IMR-90 (cell line): ENCODE measurements around the gene PRC1. TPM values are rescaled to one million over a fixed set of nuclear protein-coding genes. Genes with fewer than 3 reads are reported as not detected.
A peak's percentile ranks its signal among the peaks of the same experiment; 100 is the strongest.

ENCODE experiments used
- ATAC-seq: fragments of 200-7000 bp; cut with Tn5 transposase; 2 replicates; pipeline ENCODE4 v1.9.1; 2020; ENCODE audit warnings: low read depth, mild to moderate bottlenecking, moderate library complexity
- BruUV-seq: library from RNA; stranded (reverse); fragments of 400-500 nt; replicated peaks from 2 replicates; lab custom pipeline; 2021; lab: Mats Ljungman, UMichigan
- CTCF ChIA-PET: fragments of 300-600 bp; formaldehyde crosslinking; extraction: SDS; loops from one replicate; lab custom pipeline; 2021; ENCODE audit warnings: antibody characterized with exemption; lab: Yijun Ruan, JAX
- POLR2A ChIA-PET: fragments of 300-600 bp; sonication (Branson Sonifier 250); formaldehyde crosslinking; loops from one replicate; lab custom pipeline; 2022; ENCODE audit warnings: antibody characterized with exemption; ENCODE audit not compliant: unreplicated experiment; lab: Charles Lee
- DNase-seq: peaks from one replicate; pipeline ENCODE4 v3.0.0; 2013
- H2AFZ ChIP-seq: replicated peaks from 2 replicates; pipeline ENCODE3; 2013; ENCODE audit warnings: low read length, mild to moderate bottlenecking; ENCODE audit not compliant: poor library complexity
- H2AK5ac ChIP-seq: 2 replicates; pipeline ENCODE4 v1.6.1; 2013; ENCODE audit warnings: low read depth, low read length, inconsistent platforms
- H2AK9ac ChIP-seq: replicated peaks from 2 replicates; pipeline ENCODE3; 2013; ENCODE audit warnings: mild to moderate bottlenecking, low read depth, low read length, moderate library complexity; ENCODE audit not compliant: poor library complexity
- H2BK120ac ChIP-seq: 2 replicates; pipeline ENCODE4 v1.6.1; 2013; ENCODE audit warnings: low read depth, low read length, inconsistent platforms
- H2BK15ac ChIP-seq: 3 replicates; pipeline ENCODE4 v1.6.1; 2013; ENCODE audit warnings: low read depth, low read length, inconsistent platforms
- H2BK20ac ChIP-seq: 2 replicates; pipeline ENCODE4 v1.6.1; 2013; ENCODE audit warnings: low read depth, mild to moderate bottlenecking, inconsistent platforms, low read length, moderate library complexity
- H2BK5ac ChIP-seq: 2 replicates; pipeline ENCODE4 v1.6.1; 2013; ENCODE audit warnings: mild to moderate bottlenecking, low read depth, low read length, inconsistent platforms; ENCODE audit not compliant: poor library complexity, severe bottlenecking
- H3K14ac ChIP-seq: replicated peaks from 2 replicates; pipeline ENCODE4 v1.6.1; 2013; ENCODE audit warnings: low read depth, low read length, inconsistent platforms
- H3K18ac ChIP-seq: 2 replicates; pipeline ENCODE4 v1.6.1; 2013; ENCODE audit warnings: low read depth, low read length, control low read depth
- H3K23ac ChIP-seq: 2 replicates; pipeline ENCODE4 v1.6.1; 2013; ENCODE audit warnings: low read depth, low read length, inconsistent platforms
- H3K27ac ChIP-seq: 2 replicates; pipeline ENCODE4 v1.5.1; 2013; ENCODE audit warnings: mild to moderate bottlenecking, control low read depth, low read length; ENCODE audit not compliant: insufficient read depth
- H3K27me3 ChIP-seq: 2 replicates; pipeline ENCODE4 v1.6.1; 2013; ENCODE audit warnings: low read length; ENCODE audit not compliant: control insufficient read depth, insufficient read depth
- H3K36me3 ChIP-seq: 2 replicates; pipeline ENCODE4 v1.6.1; 2013; ENCODE audit warnings: low read length, mixed read lengths; ENCODE audit not compliant: control insufficient read depth, insufficient read depth
- H3K4ac ChIP-seq: 2 replicates; pipeline ENCODE4 v1.6.1; 2013; ENCODE audit warnings: low read depth, low read length, inconsistent platforms
- H3K4me1 ChIP-seq: 2 replicates; pipeline ENCODE4 v1.6.1; 2013; ENCODE audit warnings: low read length, mixed read lengths; ENCODE audit not compliant: control insufficient read depth, insufficient read depth
- H3K4me2 ChIP-seq: 2 replicates; pipeline ENCODE4 v1.6.1; 2013; ENCODE audit warnings: low read depth, mild to moderate bottlenecking, control low read depth, low read length, moderate library complexity
- H3K4me3 ChIP-seq: 2 replicates; pipeline ENCODE4 v1.5.1; 2013; ENCODE audit warnings: low read depth, mild to moderate bottlenecking, control low read depth, low read length, moderate library complexity; ENCODE audit not compliant: insufficient read depth
- H3K56ac ChIP-seq: 2 replicates; pipeline ENCODE4 v1.6.1; 2013; ENCODE audit warnings: low read length, inconsistent platforms; ENCODE audit not compliant: insufficient read depth; ENCODE audit errors: extremely low read depth
- H3K79me1 ChIP-seq, 2 experiments: 2 replicates each; pipeline ENCODE4 v1.6.1; 2013; ENCODE audit warnings: low read length in 2 of 2, inconsistent platforms in 1 of 2, low read depth in 1 of 2
- H3K9ac ChIP-seq: 2 replicates; pipeline ENCODE4 v1.6.1; 2013; ENCODE audit warnings: low read depth, low read length, control low read depth
- H3K9me1 ChIP-seq: 2 replicates; pipeline ENCODE4 v1.6.1; 2013; ENCODE audit warnings: low read length, inconsistent platforms; ENCODE audit not compliant: insufficient read depth
- H3K9me3 ChIP-seq: 2 replicates; pipeline ENCODE4 v1.6.1; 2013; ENCODE audit warnings: low read length; ENCODE audit not compliant: control insufficient read depth, insufficient read depth
- H4K20me1 ChIP-seq: 2 replicates; pipeline ENCODE4 v1.6.1; 2013; ENCODE audit warnings: low read length, inconsistent platforms; ENCODE audit not compliant: insufficient read depth
- H4K5ac ChIP-seq: 2 replicates; pipeline ENCODE4 v1.6.1; 2013; ENCODE audit warnings: mild to moderate bottlenecking, low read depth, low read length, control low read depth
- H4K8ac ChIP-seq, 2 experiments: 2 replicates each; pipeline ENCODE4 v1.6.1; 2013; ENCODE audit warnings: low read depth in 2 of 2, low read length in 2 of 2, control low read depth in 1 of 2, inconsistent platforms in 1 of 2
- H4K91ac ChIP-seq: 2 replicates; pipeline ENCODE4 v1.6.1; 2013; ENCODE audit warnings: low read depth, low read length, inconsistent platforms; ENCODE audit not compliant: insufficient read depth
- CEBPB ChIP-seq: IDR thresholded peaks from 2 replicates; pipeline ENCODE4 v1.6.1; 2012; ENCODE audit warnings: low read depth, low read length, improper control_type of control experiment
- CHD1 ChIP-seq: IDR thresholded peaks from 2 replicates; pipeline ENCODE4 v1.6.1; 2012; ENCODE audit warnings: low read depth, low read length, improper control_type of control experiment
- RAD21 ChIP-seq: IDR thresholded peaks from 2 replicates; pipeline ENCODE4 v1.6.1; 2012; ENCODE audit warnings: low read length, improper control_type of control experiment
- WGBS, 2 experiments: methylation state at CpG; one replicate each; pipeline versions ENCODE4 v1.1.5 to v1.1.7; 2013; ENCODE audit warnings: missing lambda C conversion rate in 2 of 2; ENCODE audit not compliant: insufficient read length in 1 of 2; ENCODE audit errors: extremely low coverage in 2 of 2; 5-methylcytosine and 5-hydroxymethylcytosine counted together
- dilution Hi-C: fragments of 300-500 bp; cut with HindIII; formaldehyde crosslinking; loops from one replicate; pipeline ENCODE4 v1.14.3; 2018; ENCODE audit warnings: low sequenced_read_pairs; ENCODE audit not compliant: unreplicated experiment
- in situ Hi-C: fragments of 300-500 bp; cut with MboI; formaldehyde crosslinking; loops from 3 replicates; pipeline ENCODE4 v1.14.3; 2019; ENCODE audit warnings: low sequenced_read_pairs, inconsistent platforms, mixed read lengths
- intact Hi-C: fragments of 100-400 bp; cut with micrococcal nuclease; formaldehyde crosslinking; loops from 2 replicates; pipeline ENCODE4 v1.10.0; 2022
- polyA plus RNA-seq, 3 experiments: library from polyadenylated mRNA; depleted of rRNA; stranded (reverse); fragments of >200 nt; gene quantifications; 2 replicates each; pipeline ENCODE4 v1.2.3, GENCODE V29; 2012; ENCODE audit warnings: low replicate concordance in 1 of 3
- total RNA-seq: library from RNA; depleted of rRNA; stranded (reverse); fragments of >200 nt; gene quantifications from 2 replicates; pipeline ENCODE4 v1.2.3, GENCODE V29; 2012
- TF ChIP-seq, protein P1 (sequence below): fragments of 150-350 bp; IDR thresholded peaks from 2 replicates; pipeline ENCODE4 v1.6.1; 2016; ENCODE audit warnings: low read depth, mild to moderate bottlenecking, low read length, moderate library complexity, borderline replicate concordance

The PRC1 gene
- total and polyA plus RNA-seq, 2 of the 4 experiments (the other 2 are of a cell fraction): 131 to 148 TPM

DNA sequence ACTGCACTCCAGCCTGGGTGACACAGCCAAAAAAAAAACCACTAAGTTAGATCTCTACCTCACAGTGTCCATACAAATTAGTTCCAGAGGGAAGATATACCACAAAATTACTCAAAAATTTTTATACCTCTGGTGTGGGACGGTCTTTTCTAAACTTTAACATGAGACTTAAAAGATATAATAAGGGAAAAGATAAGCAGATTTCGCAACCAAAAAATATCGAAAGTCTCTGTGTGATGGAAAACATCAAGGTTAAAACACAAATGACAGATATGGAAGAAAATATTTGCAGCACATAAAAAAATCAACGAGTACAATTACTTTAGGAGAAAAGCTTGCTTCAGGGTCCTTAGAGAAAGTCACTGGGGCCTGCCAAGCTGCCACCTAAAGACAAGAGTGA is 72.4 kb downstream of the PRC1 start:
- DNase-seq (no peak), ATAC-seq (no peak)
- in situ Hi-C loops (no loop called here), intact Hi-C loops (no loop called here), dilution Hi-C loops (no loop called here)
- Histone ChIP-seq H3K14ac (no peak overlapping the region), H2BK15ac (no peak overlapping the region), H2BK120ac (no peak overlapping the region), H2BK5ac (no peak overlapping the region), H3K23ac (no peak overlapping the region), H3K9ac (no peak overlapping the region), H3K4me1 (no peaks in the 10 kb centered on the region), H3K4ac (no peak overlapping the region), H2AK5ac (no peak overlapping the region), H3K56ac (no peak overlapping the region), H3K79me1 (no peaks in the 10 kb centered on the region), H4K5ac (no peak overlapping the region), H2AK9ac (no peak overlapping the region), H3K9me1 (no peaks in the 10 kb centered on the region), H3K18ac (no peak overlapping the region), H3K4me2 (no peak overlapping the region), H3K27me3 (no peaks in the 10 kb centered on the region), H2BK20ac (no peak overlapping the region), H3K4me3 (no peak overlapping the region), H4K8ac (no peak overlapping the region), H4K91ac (no peak overlapping the region), H3K9me3 (no peaks in the 10 kb centered on the region), H4K20me1 (no peaks in the 10 kb centered on the region), H3K36me3 (peaks cover 23% of the 10 kb centered on the region), H2AFZ (no peak overlapping the region), H3K27ac (no peak overlapping the region)
- no TSS peak for BruUV-seq
- TF ChIP-seq RAD21: no peak
- no peak for TF ChIP-seq CHD1
- peak; percentile 55; the same call in 1 of the 2 replicates for TF ChIP-seq CEBPB
- TF ChIP-seq, protein P1, sequence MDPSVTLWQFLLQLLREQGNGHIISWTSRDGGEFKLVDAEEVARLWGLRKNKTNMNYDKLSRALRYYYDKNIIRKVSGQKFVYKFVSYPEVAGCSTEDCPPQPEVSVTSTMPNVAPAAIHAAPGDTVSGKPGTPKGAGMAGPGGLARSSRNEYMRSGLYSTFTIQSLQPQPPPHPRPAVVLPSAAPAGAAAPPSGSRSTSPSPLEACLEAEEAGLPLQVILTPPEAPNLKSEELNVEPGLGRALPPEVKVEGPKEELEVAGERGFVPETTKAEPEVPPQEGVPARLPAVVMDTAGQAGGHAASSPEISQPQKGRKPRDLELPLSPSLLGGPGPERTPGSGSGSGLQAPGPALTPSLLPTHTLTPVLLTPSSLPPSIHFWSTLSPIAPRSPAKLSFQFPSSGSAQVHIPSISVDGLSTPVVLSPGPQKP: no peak
- 83% methylated on average over 1 of the region's 4 CpGs; no CpG with 5 or more reads in 1 of the 2 experiments for WGBS, 2 experiments
- ChIA-PET POLR2A (no interaction called here), CTCF (no interaction called here)
